Measurements from ENCODE around the gene WARS2.

The WARS2 gene

GRCh38 chr1:118984086-118984721, 156.2 kb downstream of the WARS2 start:
- no peak for DNase-seq (ENCODE audit: low read depth in 2 of 2)

- DNase-seq (ENCODE audit: low read depth in 2 of 2): no peak
Measured at GRCh38 chr1:118983558-118984041, 156.9 kb downstream of the WARS2 start.

- no peak for DNase-seq (ENCODE audit: low read depth in 2 of 2)
Measured at GRCh38 chr1:118982821-118983557, 157.5 kb downstream of the WARS2 start.

- DNase-seq (ENCODE audit: low read depth in 2 of 2): no peak
Measured at GRCh38 chr1:118982266-118982665, 158.2 kb downstream of the WARS2 start.

- DNase-seq (ENCODE audit: low read depth in 2 of 2): no peak
Measured at GRCh38 chr1:118981436-118981835, 159.0 kb downstream of the WARS2 start.

Data from stimulated activated CD4-positive, alpha-beta T cell treated with anti-CD3 and anti-CD28 coated beads, Interleukin-1b, Interleukin-23, amount 100 ng/mL, for 1 hour (primary cell).